K562 (cell line): ENCODE data around the gene STX18. TPM values are rescaled to one million over a fixed set of nuclear protein-coding genes. Genes with fewer than 3 reads are reported as not detected.

Experiments used
- ATAC-seq: fragments of 200-7000 bp; cut with Tn5 transposase; 3 replicates; pipeline ENCODE4 v1.9.1; 2020; ENCODE audit warnings: moderate library complexity
- BruUV-seq: library from RNA; stranded (reverse); fragments of 400-500 nt; replicated peaks from 2 replicates; lab custom pipeline; 2021; lab: Mats Ljungman, UMichigan
- CTCF ChIA-PET: fragments of 300-600 bp; formaldehyde crosslinking; extraction: SDS; loops from one replicate; lab custom pipeline; 2021; ENCODE audit warnings: low intra/inter-chr PET ratio; lab: Yijun Ruan, JAX
- POLR2A ChIA-PET: fragments of 300-600, 350-650 bp; sonication (Branson Sonifier 250); formaldehyde crosslinking; extraction: SDS; loops from one replicate; lab custom pipeline; 2021; ENCODE audit warnings: antibody characterized with exemption, inconsistent platforms; lab: Yijun Ruan, JAX
- DNase-seq, 4 experiments: peaks; one replicate each; pipeline versions ENCODE4 v3.0.0 to v3.0.0-alpha.2; 2011 to 2018; ENCODE audit warnings: low spot score in 3 of 4, mixed read lengths in 3 of 4; ENCODE audit errors: extremely low read depth in 1 of 4
- FAIRE-seq: peaks from 2 replicates; lab custom pipeline; 2011; peaks lifted over from hg19 to GRCh38; lab: Jason Lieb, UNC
- H2AFZ ChIP-seq: 2 replicates; pipeline ENCODE4 v1.6.0; 2011; ENCODE audit warnings: low read depth, low read length, control low read depth, inconsistent platforms
- H3K27ac ChIP-seq: fragments of 200-600 bp; 3 replicates; pipeline ENCODE4 v1.8.0; 2011; ENCODE audit warnings: low read depth, mild to moderate bottlenecking, control low read depth, inconsistent platforms, low read length, moderate library complexity, mixed read lengths; ENCODE audit errors: extremely low read depth
- H3K27me3 ChIP-seq, 2 experiments: fragments of 300-600 bp in 1 of 2; 2 replicates in 1 of 2; 3 replicates in 1 of 2; pipeline versions ENCODE4 v1.6.0 to v1.8.0; 2011; ENCODE audit warnings: inconsistent platforms in 2 of 2, low read length in 2 of 2, mild to moderate bottlenecking in 1 of 2, mixed read lengths in 1 of 2, moderate library complexity in 1 of 2; ENCODE audit not compliant: control insufficient read depth in 2 of 2, insufficient read depth in 2 of 2
- H3K36me3 ChIP-seq: fragments of 300-600 bp; 3 replicates; pipeline ENCODE4 v1.8.0; 2011; ENCODE audit warnings: mild to moderate bottlenecking, low read length, inconsistent platforms; ENCODE audit not compliant: control insufficient read depth, insufficient read depth
- H3K4me1 ChIP-seq, 2 experiments: fragments of 200-600 bp in 1 of 2; replicated peaks in 1 of 2; 2 replicates in 1 of 2; 3 replicates in 1 of 2; pipeline versions ENCODE4 v1.5.1 to v1.8.0; 2011; ENCODE audit warnings: inconsistent platforms in 2 of 2, low read length in 2 of 2, mild to moderate bottlenecking in 1 of 2, mixed read lengths in 1 of 2, moderate library complexity in 1 of 2; ENCODE audit not compliant: control insufficient read depth in 2 of 2, insufficient read depth in 2 of 2
- H3K4me2 ChIP-seq: 2 replicates; pipeline ENCODE4 v1.6.1; 2011; ENCODE audit warnings: low read length, control low read depth, inconsistent platforms, mixed read lengths; ENCODE audit not compliant: insufficient read depth
- H3K4me3 ChIP-seq: fragments of 200-600 bp; sonication (generic), shearing (Covaris generic); 2 replicates; pipeline ENCODE4 v1.5.1; 2016; ENCODE audit warnings: control low read depth, inconsistent platforms
- H3K79me2 ChIP-seq: fragments of 200-600 bp; 3 replicates; pipeline ENCODE4 v1.8.0; 2011; ENCODE audit warnings: low read length, inconsistent platforms; ENCODE audit not compliant: control insufficient read depth, insufficient read depth
- H3K9ac ChIP-seq, 2 experiments: 2 replicates each; pipeline versions ENCODE4 v1.6.0 to v1.6.1; 2011; ENCODE audit warnings: low read depth in 2 of 2, low read length in 2 of 2, control low read depth in 1 of 2, inconsistent platforms in 1 of 2, mild to moderate bottlenecking in 1 of 2, mixed read lengths in 1 of 2; ENCODE audit not compliant: insufficient read depth in 1 of 2
- H3K9me1 ChIP-seq: one replicate; pipeline ENCODE4 v1.6.0; 2011; ENCODE audit warnings: inconsistent platforms, mild to moderate bottlenecking, low read length, moderate library complexity; ENCODE audit not compliant: control insufficient read depth, insufficient read depth
- H3K9me3 ChIP-seq: replicated peaks from 2 replicates; pipeline ENCODE4 v1.5.1; 2011; ENCODE audit warnings: low read depth, low read length, inconsistent platforms; ENCODE audit not compliant: control insufficient read depth, insufficient read depth
- H4K20me1 ChIP-seq: replicated peaks from 2 replicates; pipeline ENCODE4 v1.6.1; 2011; ENCODE audit warnings: low read length, inconsistent platforms, mixed read lengths; ENCODE audit not compliant: control insufficient read depth, insufficient read depth
- CTBP1 ChIP-seq: fragments of 450-650 bp; IDR thresholded peaks from 2 replicates; pipeline ENCODE4 v1.6.1; 2016; ENCODE audit warnings: borderline replicate concordance
- HDGF ChIP-seq: fragments of 450-650 bp; IDR thresholded peaks from 2 replicates; pipeline ENCODE4 v1.6.1; 2016
- L3MBTL2 ChIP-seq: fragments of 450-650 bp; IDR thresholded peaks from 2 replicates; pipeline ENCODE4 v1.6.1; 2016; ENCODE audit warnings: mild to moderate bottlenecking, moderate library complexity
- PYGO2 ChIP-seq: fragments of 450-650 bp; IDR thresholded peaks from 2 replicates; pipeline ENCODE4 v1.6.1; 2016; ENCODE audit warnings: mild to moderate bottlenecking, missing genetic modification characterization, moderate library complexity, missing compliant biosample characterization
- TCF15 ChIP-seq: fragments of 250-450 bp; sonication (Bioruptor Pico); IDR thresholded peaks from 2 replicates; pipeline ENCODE4 v1.8.0; 2022; ENCODE audit warnings: moderate library complexity, mild to moderate bottlenecking, inconsistent platforms
- U2AF2 ChIP-seq: fragments of 200-400 bp; formaldehyde crosslinking; optimal IDR thresholded peaks from 2 replicates; pipeline ENCODE3; 2017; ENCODE audit warnings: low read depth, mild to moderate bottlenecking, low read length
- ZNF253 ChIP-seq: fragments of 250-450 bp; sonication (Bioruptor Pico); conservative IDR thresholded peaks from 2 replicates; pipeline ENCODE4 v1.6.1; 2021; ENCODE audit warnings: mild to moderate bottlenecking
- ZNF444 ChIP-seq: fragments of 250-450 bp; sonication (Bioruptor Pico); IDR thresholded peaks from 2 replicates; pipeline ENCODE4 v1.4.0; 2020; ENCODE audit warnings: mild to moderate bottlenecking, moderate library complexity
- ZNF561 ChIP-seq: fragments of 450-650 bp; formaldehyde crosslinking; conservative IDR thresholded peaks from 2 replicates; pipeline ENCODE4 v1.4.0; 2020; ENCODE audit warnings: mild to moderate bottlenecking, moderate library complexity
- WGBS: fragments of 100-300 bp; shearing (Covaris generic); methylation state at CpG from one replicate; pipeline ENCODE4 v1.1.6; 2016; ENCODE audit warnings: low coverage, mixed read lengths; ENCODE audit not compliant: insufficient coverage; ENCODE audit errors: missing lambda C conversion rate; 5-methylcytosine and 5-hydroxymethylcytosine counted together
- in situ Hi-C: fragments of 300-500 bp; cut with MboI; formaldehyde crosslinking; loops from 4 replicates; pipeline ENCODE4 v1.15.0; 2018; ENCODE audit warnings: inconsistent platforms, mixed read lengths
- intact Hi-C: fragments of 100-400 bp; cut with micrococcal nuclease; formaldehyde crosslinking; loops from 2 replicates; pipeline ENCODE4 v1.14.2; 2022
- polyA plus RNA-seq, 8 experiments: library from polyadenylated mRNA; depleted of rRNA in 4 of 8; stranded (reverse) in 5 of 8; unstranded in 3 of 8; fragments of >200 nt; fragmentation: Nextera tagmentation in 2 of 8; fragmentation: Illumina TruSeq in 1 of 8; extraction: Ambion mirVana in 2 of 8; extraction: Trizol in 1 of 8; gene quantifications; 2 replicates each; pipeline versions ENCODE4 v1.2.1 to v1.2.3, GENCODE V29; 2011 to 2014; ENCODE audit warnings: inconsistent platforms in 1 of 8, missing spikeins in 1 of 8
- total RNA-seq, 7 experiments: library from RNA; depleted of rRNA in 6 of 7; stranded (reverse); fragments of >200 nt in 6 of 7; fragmentation: Illumina TruSeq in 2 of 7; extraction: Trizol in 2 of 7; gene quantifications; 2 replicates each; pipeline versions ENCODE4 v1.2.1 to v1.2.3, GENCODE V29; 2011 to 2021; ENCODE audit warnings: low replicate concordance in 1 of 7

STX18 gene
- total and polyA plus RNA-seq, 9 of the 15 experiments (the other 6 are each of a cell fraction or from before 2014, with no cell fraction given) = 6.2 to 41.7 (median 22.7) TPM

GRCh38 chr4:4388311-4388790 lies 153.5 kb downstream of the STX18 start:
- POLR2A ChIA-PET = no interaction called here
- DNase-seq (no peak), ATAC-seq (no peak), FAIRE-seq (no peak)
- Histone ChIP-seq H3K9me3 (no peaks in the 10 kb centered on the region), H3K9ac (no peak overlapping the region), H3K27ac (no peak overlapping the region), H3K36me3 (no peaks in the 10 kb centered on the region), H3K79me2 (no peaks in the 10 kb centered on the region), H3K27me3 (peaks cover 13 to 74% of the 10 kb centered on the region in 2 experiments; a peak in 4 of 5 replicates), H3K4me3 (no peak overlapping the region), H4K20me1 (peaks cover 15% of the 10 kb centered on the region; the same call in 1 of the 2 replicates), H3K4me1 (peaks cover 0 to 28% of the 10 kb centered on the region in 2 experiments; a peak in 3 of 5 replicates), H3K4me2 (no peak overlapping the region), H2AFZ (no peak overlapping the region), H3K9me1 (no peaks in the 10 kb centered on the region)
- no peak for TF ChIP-seq PYGO2 (tag)
- in situ Hi-C loops (no loop called here), intact Hi-C loops (no loop called here)
- 5% methylated on average over 8 of the region's 8 CpGs for WGBS
- CTCF ChIA-PET = no interaction called here
- BruUV-seq = no TSS peak

GRCh38 chr4:4387531-4388310 lies 154.1 kb downstream of the STX18 start:
- POLR2A ChIA-PET = interaction anchor here (0.6 kb wide), 1 partner anchor 9 kb away, joined by 3 read pairs; no protein-coding TSS in a partner anchor
- no peaks in the 10 kb centered on the region for H3K79me2 ChIP-seq
- no peak overlapping the region; a peak in 1 of 4 replicates for H3K9ac ChIP-seq
- no peaks in the 10 kb centered on the region for H3K9me1 ChIP-seq
- 14% methylated on average over 37 of the region's 62 CpGs for WGBS
- H2AFZ ChIP-seq = no peak overlapping the region
- peaks cover 0 to 28% of the 10 kb centered on the region in 2 experiments; a peak in 3 of 5 replicates for H3K4me1 ChIP-seq
- no peak overlapping the region for H3K4me3 ChIP-seq
- no peak for ATAC-seq
- H3K9me3 ChIP-seq = no peaks in the 10 kb centered on the region
- H3K27ac ChIP-seq = no peak overlapping the region
- no peak for DNase-seq
- H3K27me3 ChIP-seq = peaks cover 16 to 74% of the 10 kb centered on the region in 2 experiments; a peak in 4 of 5 replicates
- FAIRE-seq = no peak
- no peak overlapping the region for H3K4me2 ChIP-seq
- no peaks in the 10 kb centered on the region for H3K36me3 ChIP-seq
- intact Hi-C loops (no loop called here), in situ Hi-C loops (no loop called here)
- peaks cover 15% of the 10 kb centered on the region; the same call in 1 of the 2 replicates for H4K20me1 ChIP-seq
- CTCF ChIA-PET = no interaction called here
- no peak for TF ChIP-seq CTBP1
- no peak for TF ChIP-seq TCF15
- no peak for TF ChIP-seq U2AF2
- no peak for TF ChIP-seq HDGF
- TF ChIP-seq L3MBTL2 = no peak
- no peak for TF ChIP-seq ZNF444
- no peak for TF ChIP-seq ZNF253 (CRISPR knock-in tag)
- TF ChIP-seq ZNF561 (CRISPR knock-in tag) = no peak
- no TSS peak for BruUV-seq
